ENCODE results near the gene VWA8. TPM values are rescaled to one million over a fixed set of nuclear protein-coding genes. Genes with fewer than 3 reads are reported as not detected.

The VWA8 gene
- total and polyA plus RNA-seq, 2 of the 13 experiments (the other 11 are each of a cell fraction or from before 2014, with no cell fraction given), result 9.1 to 17.3 TPM

GRCh38 chr13:41766439-41766838 is 194.5 kb downstream of the VWA8 start:
- Histone ChIP-seq H3K4me2 (ENCODE audit: low read depth, low read length) (no peak overlapping the region), H3K9me3 (ENCODE audit: low read length) (no peaks in the 10 kb centered on the region), H3K27ac (ENCODE audit: extremely low read length, insufficient read depth, low read length) (no peak overlapping the region), H3K27me3 (ENCODE audit: control insufficient read depth in 1 of 2, insufficient read depth in 2 of 2, low read length in 2 of 2) (no peaks in the 10 kb centered on the region), H3K4me3 (replicated peaks in 1 of 3; ENCODE audit: insufficient read depth in 1 of 3, low read depth in 2 of 3, low read length in 3 of 3) (no peak overlapping the region), H2AFZ (ENCODE audit: low read length) (no peak overlapping the region), H3K79me2 (ENCODE audit: insufficient read depth, low read length) (no peaks in the 10 kb centered on the region), H3K36me3 (replicated peaks in 1 of 2; ENCODE audit: control insufficient read depth in 1 of 2, insufficient read depth in 2 of 2, low read length in 2 of 2) (no peaks in the 10 kb centered on the region; a peak in 1 of 5 replicates), H3K4me1 (ENCODE audit: insufficient read depth, low read length) (no peaks in the 10 kb centered on the region), H4K20me1 (ENCODE audit: insufficient read depth, low read length) (no peaks in the 10 kb centered on the region), H3K9ac (ENCODE audit: insufficient read depth, low read depth, low read length) (no peak overlapping the region)
- WGBS (ENCODE audit: low lambda C conversion rate), result 94% methylated on average over 1 of the region's 1 CpG
- TF ChIP-seq SMC3 (IDR thresholded peaks at IDR 0.05; ENCODE audit: low read length), result no peak
- TF ChIP-seq GABPB1 (CRISPR knock-in tag; IDR thresholded peaks at IDR 0.05), result no peak
- TF ChIP-seq ZMYM4 (CRISPR knock-in tag; IDR thresholded peaks at IDR 0.05), result no peak
- no peak for TF ChIP-seq KLF9 (CRISPR knock-in tag; IDR thresholded peaks at IDR 0.05; ENCODE audit: low read depth)
- no peak for TF ChIP-seq SKI (IDR thresholded peaks at IDR 0.05; ENCODE audit: partially characterized antibody)
- TF ChIP-seq NPAS2 (CRISPR knock-in tag; IDR thresholded peaks at IDR 0.05; ENCODE audit: borderline replicate concordance), result no peak
- no peak for TF ChIP-seq RBAK (CRISPR knock-in tag; IDR thresholded peaks at IDR 0.05)
- TF ChIP-seq ZBTB21 (CRISPR knock-in tag; IDR thresholded peaks at IDR 0.05), result no peak
- TF ChIP-seq RORA (CRISPR knock-in tag; IDR thresholded peaks at IDR 0.05), result no peak
- TF ChIP-seq, protein P1, sequence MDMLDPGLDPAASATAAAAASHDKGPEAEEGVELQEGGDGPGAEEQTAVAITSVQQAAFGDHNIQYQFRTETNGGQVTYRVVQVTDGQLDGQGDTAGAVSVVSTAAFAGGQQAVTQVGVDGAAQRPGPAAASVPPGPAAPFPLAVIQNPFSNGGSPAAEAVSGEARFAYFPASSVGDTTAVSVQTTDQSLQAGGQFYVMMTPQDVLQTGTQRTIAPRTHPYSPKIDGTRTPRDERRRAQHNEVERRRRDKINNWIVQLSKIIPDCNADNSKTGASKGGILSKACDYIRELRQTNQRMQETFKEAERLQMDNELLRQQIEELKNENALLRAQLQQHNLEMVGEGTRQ (IDR thresholded peaks at IDR 0.05; ENCODE audit: low read depth, low read length), result no peak
- TF ChIP-seq, protein P1 (CRISPR knock-in tag; IDR thresholded peaks at IDR 0.05; ENCODE audit: borderline replicate concordance), result no peak
- no peak for TF ChIP-seq PAX8 (CRISPR knock-in tag; IDR thresholded peaks at IDR 0.05; ENCODE audit: borderline replicate concordance)
- no peak for TF ChIP-seq MYC (CRISPR knock-in tag; IDR thresholded peaks at IDR 0.05; ENCODE audit: borderline replicate concordance)
- no peak for TF ChIP-seq ZMAT5 (CRISPR knock-in tag; IDR thresholded peaks at IDR 0.05; ENCODE audit: borderline replicate concordance, low read depth)
- TF ChIP-seq NAIF1 (CRISPR knock-in tag; IDR thresholded peaks at IDR 0.05; ENCODE audit: borderline replicate concordance), result no peak
- no peak for TF ChIP-seq SOX13 (IDR thresholded peaks at IDR 0.05)
- TF ChIP-seq SOX13 (CRISPR knock-in tag; conservative IDR thresholded peaks at IDR 0.05 in 1 of 2, IDR thresholded peaks at IDR 0.05 in 1 of 2), result no peak
- no peak for TF ChIP-seq LCORL (IDR thresholded peaks at IDR 0.05)
- no peak for TF ChIP-seq LCORL (CRISPR knock-in tag; IDR thresholded peaks at IDR 0.05)
- TF ChIP-seq GTF2F1 (IDR thresholded peaks at IDR 0.05; ENCODE audit: low read length), result no peak
- TF ChIP-seq ZNF567 (CRISPR knock-in tag; IDR thresholded peaks at IDR 0.05; ENCODE audit: borderline replicate concordance), result no peak
- TF ChIP-seq, protein P2, sequence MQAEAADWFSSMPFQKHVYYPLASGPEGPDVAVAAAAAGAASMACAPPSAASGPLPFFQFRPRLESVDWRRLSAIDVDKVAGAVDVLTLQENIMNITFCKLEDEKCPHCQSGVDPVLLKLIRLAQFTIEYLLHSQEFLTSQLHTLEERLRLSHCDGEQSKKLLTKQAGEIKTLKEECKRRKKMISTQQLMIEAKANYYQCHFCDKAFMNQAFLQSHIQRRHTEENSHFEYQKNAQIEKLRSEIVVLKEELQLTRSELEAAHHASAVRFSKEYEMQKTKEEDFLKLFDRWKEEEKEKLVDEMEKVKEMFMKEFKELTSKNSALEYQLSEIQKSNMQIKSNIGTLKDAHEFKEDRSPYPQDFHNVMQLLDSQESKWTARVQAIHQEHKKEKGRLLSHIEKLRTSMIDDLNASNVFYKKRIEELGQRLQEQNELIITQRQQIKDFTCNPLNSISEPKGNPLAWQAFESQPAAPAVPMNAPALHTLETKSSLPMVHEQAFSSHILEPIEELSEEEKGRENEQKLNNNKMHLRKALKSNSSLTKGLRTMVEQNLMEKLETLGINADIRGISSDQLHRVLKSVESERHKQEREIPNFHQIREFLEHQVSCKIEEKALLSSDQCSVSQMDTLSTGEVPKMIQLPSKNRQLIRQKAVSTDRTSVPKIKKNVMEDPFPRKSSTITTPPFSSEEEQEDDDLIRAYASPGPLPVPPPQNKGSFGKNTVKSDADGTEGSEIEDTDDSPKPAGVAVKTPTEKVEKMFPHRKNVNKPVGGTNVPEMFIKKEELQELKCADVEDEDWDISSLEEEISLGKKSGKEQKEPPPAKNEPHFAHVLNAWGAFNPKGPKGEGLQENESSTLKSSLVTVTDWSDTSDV (CRISPR knock-in tag; IDR thresholded peaks at IDR 0.05), result no peak
- no peak for TF ChIP-seq ZNF274 (CRISPR knock-in tag; IDR thresholded peaks at IDR 0.05)
- BruUV-seq (replicated peaks), result no TSS peak
- ChIA-PET POLR2A (no interaction called here), CTCF (ENCODE audit: low intra/inter-chr PET ratio, low total read pairs) (no interaction called here)
- in situ Hi-C loops (cut with HindIII; ENCODE audit: extremely low pct_ligation_motif_present, low pct_unique_long_range_greater_than_20kb) (no loop called here), intact Hi-C loops (cut with micrococcal nuclease; ENCODE audit: unreplicated experiment) (no loop called here)
- DNase-seq (ENCODE audit: low spot score) (no peak), FAIRE-seq (no peak), ATAC-seq (no peak)
